HL-60 (cell line): ENCODE measurements around the gene USP10.

Experiments
- CTCF ChIP-seq: IDR thresholded peaks from one replicate; pipeline ENCODE4 v1.5.1; 2011; ENCODE audit warnings: low read length, control low read depth, inconsistent platforms; ENCODE audit not compliant: insufficient read depth
- GABPA ChIP-seq: IDR thresholded peaks from 2 replicates; pipeline ENCODE4 v1.6.1; 2012; ENCODE audit warnings: low read depth
- POLR2AphosphoS5 ChIP-seq: IDR thresholded peaks from 2 replicates; pipeline ENCODE4 v1.6.1; 2012; ENCODE audit warnings: low read depth

DNA sequence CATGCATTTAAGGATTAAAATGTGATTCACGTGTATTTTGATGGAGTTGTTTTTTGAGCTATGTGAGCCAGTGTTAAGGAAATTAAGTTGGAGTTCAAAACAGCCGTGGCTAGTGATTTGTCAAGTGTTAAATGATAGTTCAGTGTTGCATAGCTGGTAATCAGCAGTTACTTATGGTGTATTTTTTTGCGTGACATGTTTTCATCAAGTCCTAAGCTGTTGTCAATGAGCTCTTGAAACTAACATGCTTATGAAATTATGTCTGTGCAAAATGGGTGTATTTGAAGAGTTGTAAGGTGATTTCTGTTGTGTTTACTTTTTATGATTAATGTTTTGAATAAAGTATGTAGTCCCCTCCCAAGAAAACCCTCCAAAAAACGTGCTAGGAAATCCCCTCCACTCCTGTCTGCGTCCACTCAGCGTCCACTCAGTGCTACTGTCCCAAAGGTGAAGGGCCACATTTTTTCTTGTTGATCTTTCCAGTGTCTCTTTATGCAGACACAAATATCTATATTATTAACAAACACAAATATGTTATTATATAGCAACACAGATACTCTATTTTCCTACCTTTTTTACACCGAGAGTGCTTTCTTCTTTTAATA, 30.0 kb downstream of the USP10 start:
- TF ChIP-seq POLR2AphosphoS5 (no peak), CTCF (no peak), GABPA (no peak)
